PC-3 (cell line): ENCODE measurements around the gene KCNQ1.

Experiments used
- EZH2phosphoT487 ChIP-seq: fragments of 300-600 bp; sonication (generic); IDR thresholded peaks from 2 replicates; pipeline ENCODE4 v1.6.1; 2018; ENCODE audit warnings: mild to moderate bottlenecking, antibody characterized with exemption, low read length, borderline replicate concordance
- TF ChIP-seq, protein P1 (sequence below): fragments of 300-600 bp; sonication (generic); conservative IDR thresholded peaks from 2 replicates; pipeline ENCODE4 v1.5.1; 2017; ENCODE audit warnings: antibody characterized with exemption, low read depth, mild to moderate bottlenecking, low read length

DNA sequence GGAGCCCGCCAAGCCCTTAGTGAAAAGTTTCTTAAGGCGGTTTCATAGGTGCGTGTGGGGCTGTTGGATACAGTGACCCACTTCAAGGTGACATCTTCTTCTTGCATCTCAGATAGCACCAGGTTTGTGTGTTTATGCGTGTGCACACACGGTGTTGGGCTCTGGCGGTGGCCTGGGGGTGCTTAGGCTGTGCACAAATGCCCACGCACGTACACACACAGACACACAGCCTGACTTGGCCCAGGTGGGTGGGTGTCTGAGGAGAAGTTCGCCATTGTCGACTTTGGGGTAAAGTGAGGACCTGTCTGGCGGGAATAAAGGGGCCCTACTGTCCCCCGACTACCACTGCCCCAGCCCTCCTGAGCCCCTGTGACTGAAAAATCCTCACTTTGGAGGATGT lies 103.8 kb downstream of the KCNQ1 start:
- TF ChIP-seq, protein P1, sequence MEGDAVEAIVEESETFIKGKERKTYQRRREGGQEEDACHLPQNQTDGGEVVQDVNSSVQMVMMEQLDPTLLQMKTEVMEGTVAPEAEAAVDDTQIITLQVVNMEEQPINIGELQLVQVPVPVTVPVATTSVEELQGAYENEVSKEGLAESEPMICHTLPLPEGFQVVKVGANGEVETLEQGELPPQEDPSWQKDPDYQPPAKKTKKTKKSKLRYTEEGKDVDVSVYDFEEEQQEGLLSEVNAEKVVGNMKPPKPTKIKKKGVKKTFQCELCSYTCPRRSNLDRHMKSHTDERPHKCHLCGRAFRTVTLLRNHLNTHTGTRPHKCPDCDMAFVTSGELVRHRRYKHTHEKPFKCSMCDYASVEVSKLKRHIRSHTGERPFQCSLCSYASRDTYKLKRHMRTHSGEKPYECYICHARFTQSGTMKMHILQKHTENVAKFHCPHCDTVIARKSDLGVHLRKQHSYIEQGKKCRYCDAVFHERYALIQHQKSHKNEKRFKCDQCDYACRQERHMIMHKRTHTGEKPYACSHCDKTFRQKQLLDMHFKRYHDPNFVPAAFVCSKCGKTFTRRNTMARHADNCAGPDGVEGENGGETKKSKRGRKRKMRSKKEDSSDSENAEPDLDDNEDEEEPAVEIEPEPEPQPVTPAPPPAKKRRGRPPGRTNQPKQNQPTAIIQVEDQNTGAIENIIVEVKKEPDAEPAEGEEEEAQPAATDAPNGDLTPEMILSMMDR = no peak
- TF ChIP-seq EZH2phosphoT487 = no peak
